IPS-15b (cell line): ENCODE results near the gene TRAPPC5.

Source experiments
- H3K27me3 ChIP-seq: one replicate; pipeline ENCODE4 v1.6.1; 2013; ENCODE audit warnings: low read length; ENCODE audit not compliant: control insufficient read depth, insufficient read depth
- H3K36me3 ChIP-seq: one replicate; pipeline ENCODE4 v1.6.1; 2013; ENCODE audit warnings: low read length; ENCODE audit not compliant: control insufficient read depth, insufficient read depth
- H3K4me1 ChIP-seq: one replicate; pipeline ENCODE4 v1.6.1; 2013; ENCODE audit warnings: mild to moderate bottlenecking, low read length; ENCODE audit not compliant: control insufficient read depth, insufficient read depth
- H3K4me3 ChIP-seq: one replicate; pipeline ENCODE4 v1.5.1; 2013; ENCODE audit warnings: low read depth, low read length
- H3K9ac ChIP-seq: one replicate; pipeline ENCODE4 v1.6.1; 2013; ENCODE audit warnings: low read depth, mild to moderate bottlenecking, low read length
- H3K9me3 ChIP-seq: one replicate; pipeline ENCODE4 v1.6.1; 2013; ENCODE audit warnings: mild to moderate bottlenecking, low read length; ENCODE audit not compliant: control insufficient read depth, insufficient read depth

Gene TRAPPC5

GRCh38 chr19:7679771-7680605 lies 645 bp upstream of the TRAPPC5 start:
- H3K36me3 ChIP-seq: peaks cover 12% of the 10 kb centered on the region
- no peaks in the 10 kb centered on the region for H3K9me3 ChIP-seq
- H3K4me3 ChIP-seq: peak overlapping the region; percentile 82
- peaks cover 2% of the 10 kb centered on the region for H3K4me1 ChIP-seq
- H3K27me3 ChIP-seq: peaks cover 8% of the 10 kb centered on the region
- H3K9ac ChIP-seq: no peak overlapping the region

GRCh38 chr19:7681340-7682174 lies 924 bp downstream of the TRAPPC5 start:
- Histone ChIP-seq H3K9ac (peak overlapping the region; percentile 73), H3K36me3 (peaks cover 12% of the 10 kb centered on the region), H3K4me3 (peak overlapping the region; percentile 82), H3K9me3 (no peaks in the 10 kb centered on the region), H3K27me3 (peaks cover 5% of the 10 kb centered on the region), H3K4me1 (peaks cover 7% of the 10 kb centered on the region)

GRCh38 chr19:7682175-7682855 lies 1.7 kb downstream of the TRAPPC5 start:
- Histone ChIP-seq H3K9ac (peak overlapping the region; percentile 73), H3K9me3 (no peaks in the 10 kb centered on the region), H3K36me3 (peaks cover 12% of the 10 kb centered on the region), H3K27me3 (peaks cover 2% of the 10 kb centered on the region), H3K4me1 (peaks cover 7% of the 10 kb centered on the region), H3K4me3 (peak overlapping the region; percentile 82)

GRCh38 chr19:7685546-7686445 lies 5.2 kb downstream of the TRAPPC5 start:
- Histone ChIP-seq H3K4me1 (peaks cover 7% of the 10 kb centered on the region), H3K36me3 (peaks cover 12% of the 10 kb centered on the region), H3K9ac (peak overlapping the region; percentile 26), H3K9me3 (no peaks in the 10 kb centered on the region), H3K27me3 (no peaks in the 10 kb centered on the region), H3K4me3 (peak overlapping the region; percentile 43)

- Histone ChIP-seq H3K9ac (no peak overlapping the region), H3K4me1 (peaks cover 5% of the 10 kb centered on the region), H3K36me3 (peaks cover 12% of the 10 kb centered on the region), H3K27me3 (peaks cover 2% of the 10 kb centered on the region), H3K9me3 (no peaks in the 10 kb centered on the region), H3K4me3 (no peak overlapping the region)
These were observed 6.5 kb downstream of the TRAPPC5 start for GRCh38 chr19:7687177-7687576.

GRCh38 chr19:7689165-7689564 lies 8.5 kb downstream of the TRAPPC5 start:
- Histone ChIP-seq H3K9me3 (no peaks in the 10 kb centered on the region), H3K9ac (no peak overlapping the region), H3K4me3 (no peak overlapping the region), H3K36me3 (no peaks in the 10 kb centered on the region), H3K27me3 (peaks cover 2% of the 10 kb centered on the region), H3K4me1 (peaks cover 5% of the 10 kb centered on the region)

GRCh38 chr19:7690779-7691258 lies 10.2 kb downstream of the TRAPPC5 start:
- Histone ChIP-seq H3K9me3 (no peaks in the 10 kb centered on the region), H3K4me3 (no peak overlapping the region), H3K4me1 (no peaks in the 10 kb centered on the region), H3K9ac (no peak overlapping the region), H3K36me3 (no peaks in the 10 kb centered on the region), H3K27me3 (peaks cover 4% of the 10 kb centered on the region)

GRCh38 chr19:7691497-7691896 lies 10.9 kb downstream of the TRAPPC5 start:
- peaks cover 4% of the 10 kb centered on the region for H3K27me3 ChIP-seq
- no peaks in the 10 kb centered on the region for H3K4me1 ChIP-seq
- no peak overlapping the region for H3K9ac ChIP-seq
- H3K4me3 ChIP-seq: no peak overlapping the region
- no peaks in the 10 kb centered on the region for H3K36me3 ChIP-seq
- no peaks in the 10 kb centered on the region for H3K9me3 ChIP-seq

- no peak overlapping the region for H3K9ac ChIP-seq
- no peak overlapping the region for H3K4me3 ChIP-seq
- no peaks in the 10 kb centered on the region for H3K36me3 ChIP-seq
- peaks cover 4% of the 10 kb centered on the region for H3K27me3 ChIP-seq
- no peaks in the 10 kb centered on the region for H3K9me3 ChIP-seq
- H3K4me1 ChIP-seq: peaks cover 4% of the 10 kb centered on the region
These were observed 11.9 kb downstream of the TRAPPC5 start for GRCh38 chr19:7692417-7693088.

GRCh38 chr19:7694499-7694898 lies 13.9 kb downstream of the TRAPPC5 start:
- Histone ChIP-seq H3K4me1 (peaks cover 7% of the 10 kb centered on the region), H3K36me3 (no peaks in the 10 kb centered on the region), H3K27me3 (peaks cover 8% of the 10 kb centered on the region), H3K4me3 (no peak overlapping the region), H3K9me3 (no peaks in the 10 kb centered on the region), H3K9ac (no peak overlapping the region)
